Cardiac septum (tissue), 1 donor: Measurements from ENCODE around the gene HTRA3. TPM values are rescaled to one million over a fixed set of nuclear protein-coding genes. Genes with fewer than 3 reads are reported as not detected.

ENCODE experiments used
- DNase-seq: peaks from one replicate; pipeline ENCODE4 v3.0.0-alpha.2; 2020; ENCODE audit warnings: low spot score
- intact Hi-C: fragments of 100-400 bp; cut with DNase I; formaldehyde crosslinking; loops from one replicate; pipeline ENCODE4 v1.14.0; 2022
- total RNA-seq: library from RNA; stranded (reverse); fragmentation: NEBNext Ultra II Directional; extraction: Animal tissue kit (Norgen Biotek cat#: 25700); gene quantifications from one replicate; pipeline ENCODE4 v1.2.1, GENCODE V29; 2021
- donor health status: DM: no; HTN: no; CAD: no.

HTRA3 gene
- total RNA-seq, 1 donor from 2014 or later, result 50.8 TPM

GRCh38 chr4:8244931-8245460 is 24.6 kb upstream of the HTRA3 start:
- no peak for DNase-seq
- intact Hi-C loops, result loop anchor here (2.0 to 5.0 kb wide), 3 partner anchors 68 to 347 kb away; partner anchors contain the start of gene CPZ

- intact Hi-C loops, result loop anchor here (2.0 kb wide), 1 partner anchor 67 kb away; no protein-coding TSS in a partner anchor
- no peak for DNase-seq
Observed at GRCh38 chr4:8245884-8246833, 23.4 kb upstream of the HTRA3 start.

- no peak for DNase-seq
- intact Hi-C loops, result no loop called here
Observed at GRCh38 chr4:8247047-8247930, 22.3 kb upstream of the HTRA3 start.

- no peak for DNase-seq
- intact Hi-C loops, result no loop called here
Observed at GRCh38 chr4:8248091-8248490, 21.5 kb upstream of the HTRA3 start.

GRCh38 chr4:8250227-8250626 is 19.3 kb upstream of the HTRA3 start:
- no peak for DNase-seq
- intact Hi-C loops, result no loop called here

GRCh38 chr4:8250637-8251036 is 18.9 kb upstream of the HTRA3 start:
- intact Hi-C loops, result no loop called here
- no peak for DNase-seq

GRCh38 chr4:8251110-8251883 is 18.3 kb upstream of the HTRA3 start:
- DNase-seq, result no peak
- intact Hi-C loops, result no loop called here

- DNase-seq, result no peak
- intact Hi-C loops, result no loop called here
Observed at GRCh38 chr4:8252301-8253173, 17.0 kb upstream of the HTRA3 start.

- DNase-seq, result no peak
- intact Hi-C loops, result no loop called here
Observed at GRCh38 chr4:8254076-8254475, 15.5 kb upstream of the HTRA3 start.

- no peak for DNase-seq
- intact Hi-C loops, result no loop called here
Observed at GRCh38 chr4:8255698-8256441, 13.7 kb upstream of the HTRA3 start.

- no peak for DNase-seq
- intact Hi-C loops, result no loop called here
Observed at GRCh38 chr4:8257854-8258253, 11.7 kb upstream of the HTRA3 start.

- intact Hi-C loops, result no loop called here
- DNase-seq, result no peak
Observed at GRCh38 chr4:8258552-8259212, 10.9 kb upstream of the HTRA3 start.

- no peak for DNase-seq
Observed at GRCh38 chr4:8259743-8260430, 9.7 kb upstream of the HTRA3 start.

GRCh38 chr4:8260656-8261111 is 8.9 kb upstream of the HTRA3 start:
- intact Hi-C loops, result no loop called here
- no peak for DNase-seq

More at GRCh38 chr4:8259743-8260430, 9.7 kb upstream of the HTRA3 start:
- intact Hi-C loops, result no loop called here

GRCh38 chr4:8261851-8262535 is 7.6 kb upstream of the HTRA3 start:
- no peak for DNase-seq
- intact Hi-C loops, result no loop called here
